Body of pancreas (tissue), 4 donors: ENCODE results near the gene ATP8B2.

Experiments
- POLR2A ChIP-seq, 3 donors: fragments of 450-650 bp; IDR thresholded peaks; one replicate each; pipeline ENCODE4 v1.6.1; 2016; ENCODE audit warnings: antibody characterized with exemption in 3 of 3, mild to moderate bottlenecking in 2 of 3
- TF ChIP-seq, protein P1 (sequence below), 7 experiments: fragments of 450-650 bp in 4 of 7; fragments of 200-600 bp in 3 of 7; sonication (generic) in 3 of 7; IDR thresholded peaks; one replicate each; pipeline ENCODE4 v1.5.1; 2016 to 2019; ENCODE audit warnings: antibody characterized with exemption in 7 of 7

DNA sequence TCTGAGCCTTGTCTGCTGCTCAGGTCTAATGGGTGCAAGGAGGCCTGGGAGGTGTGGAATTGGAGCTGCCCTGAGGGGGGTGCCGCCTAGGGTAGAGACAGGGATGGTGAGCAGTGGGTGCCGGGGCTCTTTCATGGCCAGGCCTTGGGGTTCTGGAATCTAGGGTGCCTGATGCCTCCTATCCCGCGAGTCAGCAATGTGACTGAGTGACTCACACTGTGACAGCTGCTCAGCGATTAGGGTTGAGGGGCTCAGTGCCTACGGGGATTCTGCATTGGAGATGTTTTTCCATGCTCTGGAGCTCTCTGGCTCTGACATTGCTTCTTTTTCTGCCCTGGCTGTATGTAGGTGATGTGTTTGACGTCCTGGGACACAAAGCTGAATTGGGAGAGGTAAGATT is 16.8 kb downstream of the ATP8B2 start:
- TF ChIP-seq, protein P1, sequence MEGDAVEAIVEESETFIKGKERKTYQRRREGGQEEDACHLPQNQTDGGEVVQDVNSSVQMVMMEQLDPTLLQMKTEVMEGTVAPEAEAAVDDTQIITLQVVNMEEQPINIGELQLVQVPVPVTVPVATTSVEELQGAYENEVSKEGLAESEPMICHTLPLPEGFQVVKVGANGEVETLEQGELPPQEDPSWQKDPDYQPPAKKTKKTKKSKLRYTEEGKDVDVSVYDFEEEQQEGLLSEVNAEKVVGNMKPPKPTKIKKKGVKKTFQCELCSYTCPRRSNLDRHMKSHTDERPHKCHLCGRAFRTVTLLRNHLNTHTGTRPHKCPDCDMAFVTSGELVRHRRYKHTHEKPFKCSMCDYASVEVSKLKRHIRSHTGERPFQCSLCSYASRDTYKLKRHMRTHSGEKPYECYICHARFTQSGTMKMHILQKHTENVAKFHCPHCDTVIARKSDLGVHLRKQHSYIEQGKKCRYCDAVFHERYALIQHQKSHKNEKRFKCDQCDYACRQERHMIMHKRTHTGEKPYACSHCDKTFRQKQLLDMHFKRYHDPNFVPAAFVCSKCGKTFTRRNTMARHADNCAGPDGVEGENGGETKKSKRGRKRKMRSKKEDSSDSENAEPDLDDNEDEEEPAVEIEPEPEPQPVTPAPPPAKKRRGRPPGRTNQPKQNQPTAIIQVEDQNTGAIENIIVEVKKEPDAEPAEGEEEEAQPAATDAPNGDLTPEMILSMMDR (IDR thresholded peaks at IDR 0.05), result no peak
- TF ChIP-seq POLR2A (IDR thresholded peaks at IDR 0.05), result no peak
